Measurements from ENCODE around the gene PDE6B.
"Not testable (repeated sequence)": the region's sequence is repeated elsewhere in the genome, so short reads cannot be mapped to it uniquely, and the experiment has no call there.

The PDE6B gene

DNA sequence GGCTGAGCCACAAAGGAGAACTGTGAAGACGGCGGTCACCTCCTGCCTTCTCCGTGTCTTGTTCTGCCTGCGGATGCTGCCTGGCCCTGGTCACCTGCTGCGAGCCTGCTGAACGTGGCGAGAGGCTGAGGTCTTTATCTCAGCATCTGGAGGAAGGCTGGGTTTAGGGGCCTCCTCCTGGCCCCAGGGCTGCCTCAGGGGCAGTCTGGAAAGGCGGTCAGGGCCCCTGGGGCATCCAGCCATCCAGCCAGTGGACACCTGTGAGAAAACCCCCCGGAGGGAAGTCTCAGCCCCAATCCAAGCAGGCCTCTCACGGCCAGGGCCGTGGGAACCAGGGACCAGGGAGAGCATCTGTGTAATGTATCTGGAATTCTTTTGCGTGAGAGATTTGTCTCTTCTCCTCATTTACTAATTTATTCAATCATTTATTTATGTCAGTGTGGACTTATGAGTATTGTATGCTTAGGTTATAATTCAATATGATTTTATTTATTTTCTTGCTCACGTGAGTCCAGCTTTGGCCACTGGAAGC, 11.3 kb downstream of the PDE6B start:
- in situ Hi-C loops (cut with HindIII; ENCODE audit: low pct_unique_long_range_greater_than_20kb, low sequenced_read_pairs): no loop called here
- no peak for TF ChIP-seq JUND (IDR thresholded peaks at IDR 0.05; ENCODE audit: low read depth)
- no peak for DNase-seq (ENCODE audit: low read depth in 1 of 2, low spot score in 1 of 2)

GRCh38 chr4:637536-638280, 12.3 kb downstream of the PDE6B start:
- TF ChIP-seq JUND (IDR thresholded peaks at IDR 0.05; ENCODE audit: low read depth): no peak
- no peak for DNase-seq (ENCODE audit: low read depth in 1 of 2, low spot score in 1 of 2)
- in situ Hi-C loops (cut with HindIII; ENCODE audit: low pct_unique_long_range_greater_than_20kb, low sequenced_read_pairs): no loop called here

- in situ Hi-C loops (cut with HindIII; ENCODE audit: low pct_unique_long_range_greater_than_20kb, low sequenced_read_pairs); DNase-seq (ENCODE audit: low read depth in 1 of 2, low spot score in 1 of 2): not testable (repeated sequence)
Measured at GRCh38 chr4:642366-642765, 17.0 kb downstream of the PDE6B start.

DNA sequence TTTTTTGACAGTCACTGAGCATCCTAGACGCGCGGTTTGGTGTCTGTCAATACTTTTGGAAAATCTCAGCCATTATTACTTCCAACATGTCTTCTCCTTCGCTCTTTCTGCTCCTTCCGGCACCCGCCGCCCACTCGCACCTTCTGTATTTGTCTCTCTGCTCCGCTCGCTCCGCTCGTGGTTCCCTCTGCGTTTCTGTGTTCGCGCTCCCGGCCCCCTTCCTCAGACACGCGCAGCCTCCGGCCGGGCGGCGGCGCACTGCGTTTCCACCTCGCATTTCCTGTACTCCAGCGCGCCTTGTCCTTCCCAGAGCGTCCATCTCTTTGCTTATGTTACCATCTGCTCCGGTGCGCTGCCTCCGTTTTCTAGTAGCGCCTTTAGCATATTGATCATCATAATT, 21.1 kb downstream of the PDE6B start:
- in situ Hi-C loops (cut with HindIII; ENCODE audit: low pct_unique_long_range_greater_than_20kb, low sequenced_read_pairs): no loop called here

GRCh38 chr4:647481-647880, 22.1 kb downstream of the PDE6B start:
- no peak for DNase-seq (ENCODE audit: low read depth in 1 of 2, low spot score in 1 of 2)

More for the DNA sequence above, 21.1 kb downstream of the PDE6B start:
- no peak for TF ChIP-seq JUND (IDR thresholded peaks at IDR 0.05; ENCODE audit: low read depth)
- DNase-seq (ENCODE audit: low read depth in 1 of 2, low spot score in 1 of 2): no peak

GRCh38 chr4:648579-649292, 23.4 kb downstream of the PDE6B start:
- TF ChIP-seq JUND (IDR thresholded peaks at IDR 0.05; ENCODE audit: low read depth): no peak
- no peak for DNase-seq (ENCODE audit: low read depth in 1 of 2, low spot score in 1 of 2)
- in situ Hi-C loops (cut with HindIII; ENCODE audit: low pct_unique_long_range_greater_than_20kb, low sequenced_read_pairs): no loop called here

More at GRCh38 chr4:647481-647880, 22.1 kb downstream of the PDE6B start:
- in situ Hi-C loops (cut with HindIII; ENCODE audit: low pct_unique_long_range_greater_than_20kb, low sequenced_read_pairs): no loop called here
- no peak for TF ChIP-seq JUND (IDR thresholded peaks at IDR 0.05; ENCODE audit: low read depth)

- in situ Hi-C loops (cut with HindIII; ENCODE audit: low pct_unique_long_range_greater_than_20kb, low sequenced_read_pairs): no loop called here
- TF ChIP-seq JUND (IDR thresholded peaks at IDR 0.05; ENCODE audit: low read depth): no peak
Measured at GRCh38 chr4:649293-649625, 23.9 kb downstream of the PDE6B start.

GRCh38 chr4:649751-650310, 24.5 kb downstream of the PDE6B start:
- no peak for DNase-seq (ENCODE audit: low read depth in 1 of 2, low spot score in 1 of 2)
- TF ChIP-seq JUND (IDR thresholded peaks at IDR 0.05; ENCODE audit: low read depth): no peak
- in situ Hi-C loops (cut with HindIII; ENCODE audit: low pct_unique_long_range_greater_than_20kb, low sequenced_read_pairs): no loop called here

More at GRCh38 chr4:649293-649625, 23.9 kb downstream of the PDE6B start:
- no peak for DNase-seq (ENCODE audit: low read depth in 1 of 2, low spot score in 1 of 2)

- no peak for DNase-seq (ENCODE audit: low read depth in 1 of 2, low spot score in 1 of 2)
- in situ Hi-C loops (cut with HindIII; ENCODE audit: low pct_unique_long_range_greater_than_20kb, low sequenced_read_pairs): no loop called here
- TF ChIP-seq JUND (IDR thresholded peaks at IDR 0.05; ENCODE audit: low read depth): no peak
Measured at GRCh38 chr4:650461-650860, 25.1 kb downstream of the PDE6B start.

DNA sequence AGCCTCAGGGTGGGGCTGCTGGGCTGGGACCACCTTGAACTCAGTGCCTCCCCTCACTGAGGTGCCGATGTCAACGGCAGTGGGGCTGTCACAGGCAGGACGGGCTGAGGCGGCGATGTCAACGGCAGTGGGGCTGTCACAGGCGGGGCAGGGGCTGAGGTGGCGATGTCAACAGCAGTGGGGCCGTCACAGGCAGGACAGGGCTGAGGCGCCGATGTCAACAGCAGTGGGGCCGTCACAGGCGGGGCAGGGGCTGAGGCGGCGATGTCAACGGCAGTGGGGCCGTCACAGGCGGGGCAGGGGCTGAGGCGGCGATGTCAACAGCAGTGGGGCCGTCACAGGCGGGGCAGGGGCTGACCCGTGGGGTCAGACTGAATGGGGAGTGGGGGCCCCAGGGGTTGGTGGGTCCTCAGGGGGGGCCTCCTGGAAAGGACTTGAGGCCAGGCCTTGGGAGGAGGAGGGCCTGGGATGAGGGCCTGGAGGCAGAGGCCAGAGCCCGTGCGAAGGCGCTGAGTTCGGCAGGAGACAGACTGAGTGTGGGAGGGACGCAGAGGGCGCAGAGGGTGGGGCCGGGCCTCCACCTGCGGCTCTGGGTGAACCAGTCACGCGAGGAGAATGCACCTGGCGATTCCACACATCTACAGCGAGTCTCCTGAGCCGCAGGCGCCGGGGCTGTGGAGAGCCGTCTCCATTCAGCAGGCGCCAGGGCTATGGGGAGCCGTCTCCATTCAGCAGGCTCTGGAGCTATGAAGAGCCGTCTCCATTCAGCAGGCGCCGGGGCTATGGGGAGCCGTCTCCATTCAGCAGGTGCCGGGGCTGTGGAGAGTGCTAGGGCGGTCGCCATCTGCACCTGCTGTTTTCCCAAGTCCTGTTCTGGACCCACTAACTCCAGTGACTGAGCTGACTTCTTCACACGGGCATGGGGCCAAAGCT, 25.8 kb downstream of the PDE6B start:
- no peak for DNase-seq (ENCODE audit: low read depth in 1 of 2, low spot score in 1 of 2)
- TF ChIP-seq JUND (IDR thresholded peaks at IDR 0.05; ENCODE audit: low read depth): no peak
- in situ Hi-C loops (cut with HindIII; ENCODE audit: low pct_unique_long_range_greater_than_20kb, low sequenced_read_pairs): no loop called here

- in situ Hi-C loops (cut with HindIII; ENCODE audit: low pct_unique_long_range_greater_than_20kb, low sequenced_read_pairs): no loop called here
- DNase-seq (ENCODE audit: low read depth in 1 of 2, low spot score in 1 of 2): no peak
- no peak for TF ChIP-seq JUND (IDR thresholded peaks at IDR 0.05; ENCODE audit: low read depth)
Measured at GRCh38 chr4:651884-652642, 26.7 kb downstream of the PDE6B start.
